GM10248 (cell line): ENCODE data around the gene ALCAM.
A peak's percentile ranks its signal among the peaks of the same experiment; 100 is the strongest.

Source experiments
- CTCF ChIA-PET: fragments of 300-600 bp; sonication (Branson Sonifier 250); formaldehyde crosslinking; extraction: SDS; loops from one replicate; lab custom pipeline; 2021; ENCODE audit warnings: antibody characterized with exemption; lab: Yijun Ruan, JAX
- POLR2A ChIA-PET: fragments of 350-650 bp; sonication (Branson Sonifier 250); formaldehyde crosslinking; extraction: SDS; loops from one replicate; lab custom pipeline; 2020; ENCODE audit warnings: antibody characterized with exemption; lab: Yijun Ruan, JAX
- DNase-seq: peaks from one replicate; pipeline ENCODE4 v3.0.0; 2012; ENCODE audit errors: extremely low spot score
- CTCF ChIP-seq: IDR thresholded peaks from 2 replicates; pipeline ENCODE4 v1.5.1; 2012; ENCODE audit warnings: mild to moderate bottlenecking, low read depth; ENCODE audit errors: extremely low read depth, missing control alignments, control extremely low read depth

ALCAM gene

GRCh38 chr3:105353485-105354161 lies 13.1 kb upstream of the ALCAM start:
- ChIA-PET CTCF (interaction anchor here (1.6 kb wide), 1 partner anchor 20 kb away, joined by 4 read pairs; no protein-coding TSS in a partner anchor), POLR2A (no interaction called here)
- peak; percentile 19 for DNase-seq
- no peak for TF ChIP-seq CTCF

GRCh38 chr3:105354429-105354828 lies 12.3 kb upstream of the ALCAM start:
- ChIA-PET CTCF (interaction anchor here (1.0 to 2.9 kb wide), 3 partner anchors 8 to 30 kb away, joined by 3 to 11 read pairs (median 3); partner anchors contain the start of gene ALCAM), POLR2A (no interaction called here)
- no peak for TF ChIP-seq CTCF
- no peak for DNase-seq

GRCh38 chr3:105355408-105356061 lies 11.2 kb upstream of the ALCAM start:
- CTCF ChIA-PET: interaction anchor here (0.9 to 2.9 kb wide), 4 partner anchors 9 to 31 kb away, joined by 3 to 11 read pairs (median 3); partner anchors contain the start of gene ALCAM
- POLR2A ChIA-PET: interaction anchor here (0.6 kb wide), 1 partner anchor 815 kb away, joined by 3 read pairs; no protein-coding TSS in a partner anchor
- no peak for DNase-seq

GRCh38 chr3:105356396-105356795 lies 10.3 kb upstream of the ALCAM start:
- POLR2A ChIA-PET: no interaction called here
- no peak for DNase-seq
- CTCF ChIA-PET: interaction anchor here (1.1 to 2.9 kb wide), 2 partner anchors 11 kb away, joined by 3 to 11 read pairs; partner anchors contain the start of gene ALCAM
- TF ChIP-seq CTCF: no peak

More at GRCh38 chr3:105355408-105356061, 11.2 kb upstream of the ALCAM start:
- no peak for TF ChIP-seq CTCF

- no peak for DNase-seq
- CTCF ChIA-PET: interaction anchor here (1.1 to 2.9 kb wide), 2 partner anchors 10 to 11 kb away, joined by 3 to 11 read pairs; partner anchors contain the start of gene ALCAM
- POLR2A ChIA-PET: no interaction called here
- TF ChIP-seq CTCF: no peak
These were observed 9.7 kb upstream of the ALCAM start for GRCh38 chr3:105356988-105357387.

- DNase-seq: no peak
- TF ChIP-seq CTCF: no peak
- POLR2A ChIA-PET: interaction anchor here (1.5 kb wide), 1 partner anchor 10 kb away, joined by 10 read pairs; no protein-coding TSS in a partner anchor
- CTCF ChIA-PET: interaction anchor here (0.7 to 1.9 kb wide), 6 partner anchors 11 to 133 kb away, joined by 3 to 4 read pairs (median 3); no protein-coding TSS in a partner anchor
These were observed 7.5 kb upstream of the ALCAM start for GRCh38 chr3:105359098-105359762.
